GM19238 (cell line): ENCODE measurements around the gene FAM117A.
"Not testable (repeated sequence)": the region's sequence is repeated elsewhere in the genome, so short reads cannot be mapped to it uniquely, and the experiment has no call there.

Source experiments
- DNase-seq: peaks from one replicate; pipeline ENCODE4 v3.0.0; 2011; ENCODE audit warnings: low spot score; ENCODE audit not compliant: insufficient read length

The FAM117A gene

DNA sequence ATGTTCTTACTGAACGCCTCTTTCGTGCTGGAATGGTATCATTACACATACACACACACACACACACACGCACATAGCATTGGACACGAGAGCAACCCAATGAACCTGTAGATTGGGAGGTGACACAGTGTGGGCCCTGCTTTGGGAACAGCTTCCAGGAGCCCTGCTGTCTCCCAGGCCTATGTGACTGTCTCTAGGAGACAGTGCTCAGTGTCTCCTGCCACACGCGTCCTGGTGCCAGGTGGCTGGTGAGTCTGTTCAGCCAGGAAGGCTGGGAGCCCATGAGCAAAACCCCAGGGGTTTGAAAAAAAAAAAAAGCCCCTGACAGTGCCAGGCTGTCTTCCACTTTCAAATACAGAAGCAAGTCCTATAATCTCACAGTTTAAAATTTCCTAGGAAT lies 83.6 kb downstream of the FAM117A start:
- no peak for DNase-seq

DNA sequence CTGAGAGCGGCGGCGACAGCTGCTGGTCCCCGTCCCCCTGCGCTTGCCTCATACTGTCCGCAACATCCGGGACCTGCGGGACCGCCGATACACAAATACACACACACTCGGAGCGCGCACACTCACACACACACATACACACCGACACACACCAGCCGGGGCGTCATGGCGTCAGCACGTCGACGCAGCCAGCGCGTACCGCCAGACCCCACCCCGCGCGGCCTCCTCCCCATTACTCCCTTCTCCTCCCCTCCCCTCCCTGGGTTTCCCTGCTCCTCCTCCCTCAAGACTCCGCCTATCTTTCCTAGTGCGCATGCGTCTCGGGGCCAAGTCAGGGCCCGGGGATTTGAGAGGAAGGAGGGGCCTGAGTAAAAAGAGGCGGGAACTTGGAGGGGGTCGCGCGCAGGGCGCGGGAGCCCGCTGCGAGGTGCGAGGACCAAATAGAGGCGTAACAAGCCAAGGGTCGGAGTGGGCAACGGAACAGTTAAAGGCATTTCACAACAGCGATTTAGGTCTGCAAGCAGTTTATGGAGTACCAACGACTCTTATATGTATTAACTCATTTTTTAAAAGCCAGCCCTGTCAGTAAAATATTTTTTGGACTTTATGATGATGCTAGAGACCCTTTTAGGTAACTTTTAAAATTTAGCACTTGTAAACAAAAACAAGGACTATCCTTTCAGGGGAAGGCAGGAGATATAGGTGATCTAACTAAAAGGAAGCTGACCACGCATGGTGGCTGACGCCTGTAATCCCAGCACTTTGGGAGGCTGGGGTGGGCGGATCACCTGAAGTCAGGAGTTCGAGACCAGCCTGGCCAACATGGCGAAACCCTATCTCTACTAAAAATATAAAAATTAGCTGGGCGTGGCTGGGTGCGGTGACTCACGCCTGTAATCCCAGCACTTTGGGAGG lies 85.7 kb downstream of the FAM117A start, which contains the start of gene SPOP:
SPOP (minus strand) TSS at position 165 of the 915 bp plus-strand sequence. CDS start 55,287 bp downstream, outside the sequence.
- peak; percentile 85 for DNase-seq

DNA sequence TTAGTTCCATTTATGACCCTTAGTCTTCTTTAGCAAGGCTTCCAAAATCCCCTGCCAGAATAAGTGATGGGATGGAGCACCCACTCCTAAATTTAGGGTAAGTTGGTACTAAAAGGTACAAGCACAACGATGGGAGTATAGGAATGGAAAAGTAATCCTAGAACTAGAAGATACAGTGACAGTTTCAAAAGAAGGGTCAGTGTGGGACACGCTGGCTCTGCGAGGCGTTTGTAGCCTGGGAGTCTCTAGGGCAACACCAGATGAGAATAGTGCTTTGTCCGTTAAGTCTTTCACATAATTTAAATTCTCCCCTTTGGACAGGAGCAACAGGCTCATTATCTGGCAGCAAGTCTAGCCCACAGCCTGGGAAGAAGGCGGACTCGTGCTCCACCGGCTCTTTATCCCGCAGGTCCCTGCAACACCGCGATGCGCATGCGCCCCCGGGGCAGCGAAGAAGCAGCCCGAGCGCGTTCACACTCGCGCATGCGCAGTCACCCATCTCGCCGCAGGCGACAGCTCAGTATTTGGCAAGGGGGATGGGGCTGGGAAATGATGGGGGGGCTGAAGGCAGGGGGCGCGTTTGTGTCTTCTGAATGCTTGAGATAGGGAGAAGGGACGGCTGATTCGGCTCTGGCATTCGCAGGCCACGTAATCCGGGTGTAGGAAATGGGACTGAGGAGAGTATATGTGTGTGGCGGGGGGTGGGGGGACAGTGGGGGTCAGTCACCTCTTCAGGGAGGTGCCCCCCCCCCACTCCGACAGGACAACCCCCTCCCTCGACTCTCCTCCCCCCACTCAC lies 86.6 kb downstream of the FAM117A start:
- peak; percentile 79 for DNase-seq

- DNase-seq: peak; percentile 59
These were observed 87.6 kb downstream of the FAM117A start for GRCh38 chr17:49676276-49676868.

- no peak for DNase-seq
These were observed 89.4 kb downstream of the FAM117A start for GRCh38 chr17:49674507-49674906.

GRCh38 chr17:49673679-49674078 lies 90.3 kb downstream of the FAM117A start:
- not testable (repeated sequence) for DNase-seq

GRCh38 chr17:49670641-49671040 lies 93.3 kb downstream of the FAM117A start:
- no peak for DNase-seq

GRCh38 chr17:49670002-49670401 lies 93.9 kb downstream of the FAM117A start:
- DNase-seq: no peak

DNA sequence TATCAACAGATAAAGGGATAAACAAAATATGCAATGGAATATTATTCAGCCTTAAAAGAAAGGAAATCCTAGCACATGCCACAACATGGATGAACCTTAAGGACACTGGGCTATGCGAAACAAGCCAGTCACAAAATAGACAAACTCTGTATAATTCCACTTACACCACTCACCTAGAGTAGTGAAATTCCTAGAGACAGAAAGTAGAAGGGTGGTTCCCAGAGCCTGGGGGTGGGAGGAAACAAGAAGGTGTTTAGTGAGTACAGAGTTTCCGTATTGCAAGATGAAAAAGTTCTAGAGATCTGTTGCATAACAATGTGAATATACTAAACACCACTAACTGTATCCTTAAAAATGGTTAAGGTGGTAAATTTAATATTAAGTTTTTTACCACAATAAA lies 96.1 kb downstream of the FAM117A start:
- DNase-seq: no peak

GRCh38 chr17:49664706-49665211 lies 99.2 kb downstream of the FAM117A start:
- no peak for DNase-seq
